HepG2 (cell line): ENCODE data around the gene RGN. TPM values are rescaled to one million over a fixed set of nuclear protein-coding genes. Genes with fewer than 3 reads are reported as not detected.
"Not testable (repeated sequence)": the region's sequence is repeated elsewhere in the genome, so short reads cannot be mapped to it uniquely, and the experiment has no call there.

Experiments
- ATAC-seq: fragments of 200-7000 bp; cut with Tn5 transposase; 3 replicates; pipeline ENCODE4 v1.9.1; 2020; ENCODE audit warnings: mild to moderate bottlenecking, moderate library complexity
- BruUV-seq: library from RNA; stranded (reverse); fragments of 400-500 nt; replicated peaks from 2 replicates; lab custom pipeline; 2021; lab: Mats Ljungman, UMichigan
- CTCF ChIA-PET: fragments of 300-600 bp; formaldehyde crosslinking; extraction: SDS; loops from one replicate; lab custom pipeline; 2021; ENCODE audit warnings: low total read pairs, inconsistent platforms, low intra/inter-chr PET ratio; lab: Yijun Ruan, JAX
- POLR2A ChIA-PET: fragments of 350-600 bp; sonication (Branson Sonifier 250); formaldehyde crosslinking; loops from one replicate; lab custom pipeline; 2020; ENCODE audit warnings: antibody characterized with exemption, inconsistent platforms; lab: Yijun Ruan, JAX
- DNase-seq: peaks from one replicate; pipeline ENCODE4 v3.0.0-alpha.2; 2015; ENCODE audit warnings: low spot score
- FAIRE-seq: peaks from 3 replicates; lab custom pipeline; 2011; peaks lifted over from hg19 to GRCh38; lab: Jason Lieb, UNC
- H2AFZ ChIP-seq: one replicate; pipeline ENCODE4 v1.6.1; 2011; ENCODE audit warnings: low read length, inconsistent platforms
- H3K27ac ChIP-seq: fragments of 300-600 bp; 3 replicates; pipeline ENCODE4 v1.8.0; 2011; ENCODE audit warnings: mixed run types, mild to moderate bottlenecking, mixed read lengths, low read length, inconsistent platforms; ENCODE audit not compliant: insufficient read depth; ENCODE audit errors: extremely low read length
- H3K27me3 ChIP-seq, 2 experiments: fragments of 200-600 bp in 1 of 2; 2 replicates in 1 of 2; 3 replicates in 1 of 2; pipeline versions ENCODE4 v1.6.0 to v1.8.0; 2011; ENCODE audit warnings: low read length in 2 of 2, mild to moderate bottlenecking in 2 of 2, moderate library complexity in 2 of 2, inconsistent platforms in 1 of 2; ENCODE audit not compliant: insufficient read depth in 2 of 2, control insufficient read depth in 1 of 2
- H3K36me3 ChIP-seq, 2 experiments: fragments of 200-600 bp in 1 of 2; replicated peaks in 1 of 2; 2 replicates in 1 of 2; 3 replicates in 1 of 2; pipeline versions ENCODE4 v1.5.1 to v1.8.0; 2011; ENCODE audit warnings: low read length in 2 of 2, inconsistent platforms in 1 of 2; ENCODE audit not compliant: insufficient read depth in 2 of 2, control insufficient read depth in 1 of 2
- H3K4me1 ChIP-seq: 2 replicates; pipeline ENCODE4 v1.5.1; 2012; ENCODE audit warnings: low read length, inconsistent platforms; ENCODE audit not compliant: insufficient read depth
- H3K4me2 ChIP-seq: 2 replicates; pipeline ENCODE4 v1.6.0; 2011; ENCODE audit warnings: low read depth, low read length, inconsistent platforms
- H3K4me3 ChIP-seq, 3 experiments: fragments of 200-600 bp in 1 of 3; sonication (generic), shearing (Covaris generic) in 1 of 3; replicated peaks in 1 of 3; 2 replicates each; pipeline ENCODE4 v1.5.1; 2011 to 2016; ENCODE audit warnings: low read length in 3 of 3, inconsistent platforms in 2 of 3, low read depth in 2 of 3, mild to moderate bottlenecking in 2 of 3, control low read depth in 1 of 3, mixed read lengths in 1 of 3; ENCODE audit not compliant: insufficient read depth in 1 of 3
- H3K79me2 ChIP-seq: one replicate; pipeline ENCODE4 v1.6.1; 2011; ENCODE audit warnings: low read length, inconsistent platforms; ENCODE audit not compliant: insufficient read depth
- H3K9ac ChIP-seq: 2 replicates; pipeline ENCODE4 v1.6.0; 2011; ENCODE audit warnings: mild to moderate bottlenecking, low read depth, low read length, inconsistent platforms; ENCODE audit not compliant: insufficient read depth
- H3K9me3 ChIP-seq: 2 replicates; pipeline ENCODE4 v1.5.1; 2012; ENCODE audit warnings: mild to moderate bottlenecking, low read length
- H4K20me1 ChIP-seq: 2 replicates; pipeline ENCODE4 v1.6.0; 2011; ENCODE audit warnings: inconsistent platforms, mild to moderate bottlenecking, low read length, moderate library complexity; ENCODE audit not compliant: insufficient read depth
- CTCF ChIP-seq: sonication (generic); formaldehyde crosslinking; IDR thresholded peaks from 2 replicates; pipeline ENCODE4 v1.5.0; 2020; ENCODE audit warnings: mild to moderate bottlenecking, missing genetic modification reagents, moderate library complexity
- ZNF281 ChIP-seq: sonication (generic); formaldehyde crosslinking; IDR thresholded peaks from 2 replicates; pipeline ENCODE4 v1.4.0; 2020; ENCODE audit warnings: missing genetic modification reagents, borderline replicate concordance
- WGBS: methylation state at CpG from one replicate; pipeline ENCODE4 v1.1.6; 2017; ENCODE audit warnings: low lambda C conversion rate; 5-methylcytosine and 5-hydroxymethylcytosine counted together
- in situ Hi-C: cut with HindIII; loops from 2 replicates; pipeline ENCODE4 v1.10.0; 2017; ENCODE audit warnings: low pct_unique_long_range_greater_than_20kb; ENCODE audit not compliant: extremely low pct_ligation_motif_present
- intact Hi-C: fragments of 100-400 bp; cut with micrococcal nuclease; formaldehyde crosslinking; loops from one replicate; pipeline ENCODE4 v1.10.0; 2022; ENCODE audit not compliant: unreplicated experiment
- polyA plus RNA-seq, 8 experiments: library from polyadenylated mRNA; depleted of rRNA in 3 of 8; stranded (reverse) in 7 of 8; unstranded in 1 of 8; fragments of >200 nt; fragmentation: Illumina TruSeq in 4 of 8; extraction: Trizol in 4 of 8; gene quantifications; 2 replicates each; pipeline versions ENCODE4 v1.2.1 to v1.2.3, GENCODE V29; 2011 to 2016; ENCODE audit warnings: low read depth in 4 of 8, missing spikeins in 1 of 8, mixed read lengths in 1 of 8; ENCODE audit not compliant: insufficient read depth in 1 of 8
- total RNA-seq, 5 experiments: library from RNA; depleted of rRNA; stranded (reverse); fragments of >200 nt; fragmentation: Illumina TruSeq; extraction: Trizol; gene quantifications; 2 replicates each; pipeline ENCODE4 v1.2.3, GENCODE V29; 2016; ENCODE audit warnings: low read depth in 1 of 5

The RGN gene
- total and polyA plus RNA-seq, 2 of the 13 experiments (the other 11 are each of a cell fraction or from before 2014, with no cell fraction given) = 19.6 to 74.4 TPM

GRCh38 chrX:47112316-47112954 is 34.2 kb downstream of the RGN start (continued):
- TF ChIP-seq ZNF281 (CRISPR knock-in tag) (0 out of 2 replicates have a peak, but pooled peaks have one; percentile 29), CTCF (CRISPR knock-in tag) (peak; percentile 71)
- TF ChIP-seq, all 625 proteins: peak for 5

- WGBS = 92% methylated on average over 7 of the region's 7 CpGs
- H3K9me3 ChIP-seq, H3K4me1 ChIP-seq, H3K79me2 ChIP-seq, H3K27ac ChIP-seq, POLR2A ChIA-PET, H4K20me1 ChIP-seq, ATAC-seq, CTCF ChIA-PET, H3K9ac ChIP-seq, intact Hi-C loops, DNase-seq, H3K4me3 ChIP-seq, H3K36me3 ChIP-seq, H3K27me3 ChIP-seq, H3K4me2 ChIP-seq, H2AFZ ChIP-seq, in situ Hi-C loops, BruUV-seq: not testable (repeated sequence)
- FAIRE-seq = peak; percentile 26
Measured at GRCh38 chrX:47116551-47117110, 38.4 kb downstream of the RGN start.

GRCh38 chrX:47124466-47124865 is 46.2 kb downstream of the RGN start:
- H3K27ac ChIP-seq, DNase-seq, H3K9me3 ChIP-seq, CTCF ChIA-PET, H4K20me1 ChIP-seq, H2AFZ ChIP-seq, FAIRE-seq, POLR2A ChIA-PET, H3K4me1 ChIP-seq, BruUV-seq, H3K4me2 ChIP-seq, H3K36me3 ChIP-seq, H3K79me2 ChIP-seq, H3K9ac ChIP-seq, H3K4me3 ChIP-seq, ATAC-seq, intact Hi-C loops, H3K27me3 ChIP-seq, in situ Hi-C loops: not testable (repeated sequence)
- 75% methylated on average over 3 of the region's 3 CpGs for WGBS
